Measurements from ENCODE around the gene CDX1.

The CDX1 gene

DNA sequence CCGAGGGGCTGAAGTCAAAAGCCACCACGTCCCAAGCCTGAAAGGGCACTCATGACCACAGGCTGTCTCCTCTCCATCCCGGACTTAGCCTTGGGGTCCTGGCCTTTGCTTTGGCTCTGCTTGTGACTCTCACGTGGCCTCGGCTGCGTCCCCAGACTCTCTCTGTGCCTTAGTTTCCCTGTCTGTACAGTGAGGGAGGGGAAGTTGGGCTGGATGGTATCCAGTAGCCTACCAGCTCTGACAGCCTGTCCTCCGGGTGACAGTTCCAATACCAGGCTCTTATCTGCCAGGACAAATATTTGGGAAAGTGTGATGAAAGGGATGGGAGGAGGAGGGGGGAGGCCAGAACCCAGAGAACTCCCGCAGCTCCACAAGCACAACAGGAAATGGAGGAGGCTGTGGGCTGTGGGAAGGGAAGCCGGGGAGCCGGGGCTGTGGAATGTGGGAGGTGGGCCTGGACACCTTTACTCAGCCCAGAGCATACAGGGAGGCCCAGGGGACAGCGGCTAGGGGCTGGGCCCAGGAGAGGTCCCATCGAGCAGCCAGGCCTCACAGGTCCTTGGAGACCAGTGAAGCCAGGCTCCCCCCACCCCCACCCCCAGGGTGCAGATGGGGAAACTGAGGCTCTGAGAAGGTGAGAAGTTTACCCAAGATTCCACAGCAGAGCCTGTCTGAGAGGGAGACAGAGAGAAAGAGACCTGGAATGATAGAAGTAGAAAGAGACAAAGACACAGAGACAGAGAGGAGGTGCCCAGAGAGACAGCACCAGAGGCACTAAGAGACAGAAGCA lies 29.2 kb upstream of the CDX1 start:
- H4K20me1 ChIP-seq (ENCODE audit: low read depth, low read length), result no peaks in the 10 kb centered on the region
- no peaks in the 10 kb centered on the region for H3K9me3 ChIP-seq (ENCODE audit: insufficient read depth, low read length)
- no peak overlapping the region for H3K4me2 ChIP-seq (ENCODE audit: low read depth, low read length, poor library complexity, severe bottlenecking)
- H3K4me3 ChIP-seq (ENCODE audit: insufficient read depth, low read length, poor library complexity, severe bottlenecking), result no peak overlapping the region
- H3K79me2 ChIP-seq (ENCODE audit: insufficient read depth, low read length), result no peaks in the 10 kb centered on the region
- TF ChIP-seq, protein P1, sequence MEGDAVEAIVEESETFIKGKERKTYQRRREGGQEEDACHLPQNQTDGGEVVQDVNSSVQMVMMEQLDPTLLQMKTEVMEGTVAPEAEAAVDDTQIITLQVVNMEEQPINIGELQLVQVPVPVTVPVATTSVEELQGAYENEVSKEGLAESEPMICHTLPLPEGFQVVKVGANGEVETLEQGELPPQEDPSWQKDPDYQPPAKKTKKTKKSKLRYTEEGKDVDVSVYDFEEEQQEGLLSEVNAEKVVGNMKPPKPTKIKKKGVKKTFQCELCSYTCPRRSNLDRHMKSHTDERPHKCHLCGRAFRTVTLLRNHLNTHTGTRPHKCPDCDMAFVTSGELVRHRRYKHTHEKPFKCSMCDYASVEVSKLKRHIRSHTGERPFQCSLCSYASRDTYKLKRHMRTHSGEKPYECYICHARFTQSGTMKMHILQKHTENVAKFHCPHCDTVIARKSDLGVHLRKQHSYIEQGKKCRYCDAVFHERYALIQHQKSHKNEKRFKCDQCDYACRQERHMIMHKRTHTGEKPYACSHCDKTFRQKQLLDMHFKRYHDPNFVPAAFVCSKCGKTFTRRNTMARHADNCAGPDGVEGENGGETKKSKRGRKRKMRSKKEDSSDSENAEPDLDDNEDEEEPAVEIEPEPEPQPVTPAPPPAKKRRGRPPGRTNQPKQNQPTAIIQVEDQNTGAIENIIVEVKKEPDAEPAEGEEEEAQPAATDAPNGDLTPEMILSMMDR (IDR thresholded peaks at IDR 0.05; ENCODE audit: insufficient read depth, low read length, poor library complexity, severe bottlenecking), result no peak
- TF ChIP-seq EZH2phosphoT487 (conservative IDR thresholded peaks at IDR 0.05; ENCODE audit: low read length), result no peak
- H3K9me2 ChIP-seq (replicated peaks; ENCODE audit: insufficient read depth, low read length), result no peaks in the 10 kb centered on the region
- H3K27ac ChIP-seq (ENCODE audit: low read depth, low read length), result no peak overlapping the region
- H2AFZ ChIP-seq (ENCODE audit: low read depth, low read length, severe bottlenecking), result no peak overlapping the region
- H3K36me3 ChIP-seq (ENCODE audit: low read length), result no peaks in the 10 kb centered on the region
- no peak overlapping the region for H3K9ac ChIP-seq (ENCODE audit: low read length)
- no peaks in the 10 kb centered on the region for H3F3A ChIP-seq (ENCODE audit: insufficient read depth)
- no peaks in the 10 kb centered on the region for H3K27me3 ChIP-seq (ENCODE audit: low read length)

DNA sequence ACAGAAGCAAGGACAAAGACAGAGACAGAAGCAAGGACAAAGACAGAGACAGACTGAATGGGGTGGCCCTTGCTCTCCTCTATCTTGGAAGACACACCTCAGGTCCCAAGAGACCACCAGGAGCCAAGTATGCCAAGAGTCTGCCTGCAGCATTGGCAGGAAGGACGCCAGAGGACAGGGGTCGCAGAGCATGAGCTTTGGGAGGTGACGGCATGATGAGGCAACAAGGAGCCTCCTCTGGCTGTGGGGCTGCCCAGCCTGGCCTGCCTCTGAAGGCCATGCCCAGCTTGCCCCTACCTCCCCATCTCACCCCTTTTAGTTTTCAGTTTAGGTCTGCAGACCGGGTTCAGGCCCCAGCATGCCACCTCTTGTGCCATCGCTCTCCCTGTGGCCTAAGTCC lies 28.6 kb upstream of the CDX1 start:
- Histone ChIP-seq H3K27ac (ENCODE audit: low read depth, low read length) (no peak overlapping the region), H3K4me2 (ENCODE audit: low read depth, low read length, poor library complexity, severe bottlenecking) (no peak overlapping the region)

DNA sequence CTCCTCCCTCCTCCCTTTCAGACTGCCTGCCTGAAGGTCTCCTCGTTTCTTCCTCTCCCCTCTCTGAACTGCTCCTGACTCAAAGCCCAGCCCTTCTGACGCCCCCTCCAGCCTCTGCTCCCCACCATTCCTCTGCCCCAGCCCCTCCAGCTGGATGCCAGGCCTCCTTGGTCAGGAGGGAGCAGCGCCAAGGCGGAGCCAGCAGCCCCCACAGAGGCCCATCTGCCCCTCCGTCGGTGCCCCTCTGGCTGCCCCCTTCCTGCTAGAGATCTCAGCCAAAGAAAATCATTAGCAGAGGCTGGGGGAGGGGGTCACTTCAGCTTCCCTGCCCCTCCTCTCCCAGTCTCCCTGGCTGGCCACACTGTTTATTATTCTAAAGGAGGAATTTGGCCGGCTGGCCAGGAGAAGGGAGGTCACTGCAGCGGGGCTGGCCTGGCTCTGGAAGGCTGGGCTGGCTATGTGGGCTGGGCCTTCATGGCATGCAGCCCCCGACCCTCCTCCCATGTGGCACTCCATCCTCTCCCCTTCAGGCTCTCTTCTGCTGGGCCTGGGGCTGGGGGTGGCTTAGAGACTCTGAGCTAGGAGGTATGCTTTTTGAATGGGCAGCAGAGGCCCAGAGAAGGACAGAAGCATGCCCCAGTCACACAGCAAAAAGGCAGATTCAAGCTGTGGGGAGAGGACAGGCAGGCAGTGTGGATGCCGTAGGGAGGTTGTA lies 27.9 kb upstream of the CDX1 start:
- Histone ChIP-seq H3K79me2 (ENCODE audit: insufficient read depth, low read length) (no peaks in the 10 kb centered on the region), H3K9ac (ENCODE audit: low read length) (no peak overlapping the region), H3K9me3 (ENCODE audit: insufficient read depth, low read length) (no peaks in the 10 kb centered on the region), H3K36me3 (ENCODE audit: low read length) (no peaks in the 10 kb centered on the region), H3K27me3 (ENCODE audit: low read length) (no peaks in the 10 kb centered on the region), H2AFZ (ENCODE audit: low read depth, low read length, severe bottlenecking) (no peak overlapping the region), H4K20me1 (ENCODE audit: low read depth, low read length) (no peaks in the 10 kb centered on the region), H3F3A (ENCODE audit: insufficient read depth) (no peaks in the 10 kb centered on the region), H3K9me2 (replicated peaks; ENCODE audit: insufficient read depth, low read length) (no peaks in the 10 kb centered on the region), H3K27ac (ENCODE audit: low read depth, low read length) (no peak overlapping the region), H3K4me2 (ENCODE audit: low read depth, low read length, poor library complexity, severe bottlenecking) (no peak overlapping the region), H3K4me3 (ENCODE audit: insufficient read depth, low read length, poor library complexity, severe bottlenecking) (no peak overlapping the region)
- TF ChIP-seq, protein P1 (IDR thresholded peaks at IDR 0.05; ENCODE audit: insufficient read depth, low read length, poor library complexity, severe bottlenecking), result no peak
- TF ChIP-seq EZH2phosphoT487 (conservative IDR thresholded peaks at IDR 0.05; ENCODE audit: low read length), result no peak

More for the DNA sequence above, 28.6 kb upstream of the CDX1 start:
- Histone ChIP-seq H3F3A (ENCODE audit: insufficient read depth) (no peaks in the 10 kb centered on the region), H3K9me2 (replicated peaks; ENCODE audit: insufficient read depth, low read length) (no peaks in the 10 kb centered on the region), H3K27me3 (ENCODE audit: low read length) (no peaks in the 10 kb centered on the region), H3K4me3 (ENCODE audit: insufficient read depth, low read length, poor library complexity, severe bottlenecking) (no peak overlapping the region), H2AFZ (ENCODE audit: low read depth, low read length, severe bottlenecking) (no peak overlapping the region), H3K79me2 (ENCODE audit: insufficient read depth, low read length) (no peaks in the 10 kb centered on the region), H3K9me3 (ENCODE audit: insufficient read depth, low read length) (no peaks in the 10 kb centered on the region), H4K20me1 (ENCODE audit: low read depth, low read length) (no peaks in the 10 kb centered on the region), H3K36me3 (ENCODE audit: low read length) (no peaks in the 10 kb centered on the region), H3K9ac (ENCODE audit: low read length) (no peak overlapping the region)
- TF ChIP-seq, protein P1 (IDR thresholded peaks at IDR 0.05; ENCODE audit: insufficient read depth, low read length, poor library complexity, severe bottlenecking), result no peak
- no peak for TF ChIP-seq EZH2phosphoT487 (conservative IDR thresholded peaks at IDR 0.05; ENCODE audit: low read length)

All from SU-DHL-6 (cell line).